HG03196 (cell line): ENCODE data around the gene GTF2F1.
"Not testable (repeated sequence)": the region's sequence is repeated elsewhere in the genome, so short reads cannot be mapped to it uniquely, and the experiment has no call there.

Experiments
- ATAC-seq: cut with Tn5 transposase; IDR thresholded peaks from one replicate; pipeline ENCODE4 v1.9.1; 2021; ENCODE audit not compliant: unreplicated experiment

The GTF2F1 gene

DNA sequence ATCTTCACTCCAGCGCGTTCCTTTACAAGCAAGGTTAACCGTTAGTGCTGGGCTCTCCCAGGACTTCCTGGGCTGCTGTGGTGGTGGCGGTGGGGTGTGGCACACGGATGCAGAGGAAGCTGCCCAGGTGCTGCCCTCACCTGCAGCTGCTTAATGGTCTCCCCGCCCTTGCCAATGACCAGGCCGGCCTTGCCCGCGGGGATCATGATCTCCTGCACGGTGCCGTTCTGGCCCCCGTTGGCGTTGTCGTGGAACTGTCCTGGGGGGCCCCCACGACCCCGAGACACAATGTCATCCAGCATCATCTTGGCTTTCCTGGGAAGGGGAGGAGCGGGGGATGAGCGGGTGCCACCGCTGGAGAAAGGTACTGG is 25.6 kb upstream of the GTF2F1 start:
- no peak for ATAC-seq

- no peak for ATAC-seq
Measured at GRCh38 chr19:6417713-6418561, 25.0 kb upstream of the GTF2F1 start.

GRCh38 chr19:6416658-6417405 is 23.9 kb upstream of the GTF2F1 start:
- ATAC-seq: no peak

DNA sequence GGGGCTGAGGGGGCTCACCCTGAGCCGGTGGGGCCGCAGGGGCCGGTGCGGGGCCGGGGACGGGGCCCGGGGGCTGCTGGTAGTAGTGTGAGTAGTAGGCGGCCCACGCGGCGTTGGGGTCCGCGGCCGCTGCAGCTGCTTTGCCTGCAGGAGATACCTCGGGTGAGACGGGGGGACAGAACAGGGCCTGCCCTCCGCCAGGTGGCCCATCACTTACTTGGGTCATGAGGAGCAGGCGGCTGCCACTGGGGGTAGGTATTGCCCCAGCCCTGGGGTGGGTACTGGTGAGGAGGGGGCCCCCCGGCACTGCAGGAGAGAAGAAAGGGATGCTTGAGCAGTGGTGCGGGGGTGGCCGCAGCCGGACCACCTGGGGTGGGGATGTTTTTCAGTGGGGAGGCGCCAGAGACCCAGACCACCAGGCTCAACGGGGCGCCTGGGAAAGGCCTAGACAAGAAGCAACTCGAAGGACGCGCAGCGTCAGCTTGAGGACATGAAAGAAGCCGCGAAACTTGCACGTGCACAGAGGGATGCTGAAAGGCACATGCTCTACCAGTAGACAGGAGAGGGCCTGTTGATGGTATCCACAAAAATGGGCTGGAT is 22.7 kb upstream of the GTF2F1 start:
- no peak for ATAC-seq

DNA sequence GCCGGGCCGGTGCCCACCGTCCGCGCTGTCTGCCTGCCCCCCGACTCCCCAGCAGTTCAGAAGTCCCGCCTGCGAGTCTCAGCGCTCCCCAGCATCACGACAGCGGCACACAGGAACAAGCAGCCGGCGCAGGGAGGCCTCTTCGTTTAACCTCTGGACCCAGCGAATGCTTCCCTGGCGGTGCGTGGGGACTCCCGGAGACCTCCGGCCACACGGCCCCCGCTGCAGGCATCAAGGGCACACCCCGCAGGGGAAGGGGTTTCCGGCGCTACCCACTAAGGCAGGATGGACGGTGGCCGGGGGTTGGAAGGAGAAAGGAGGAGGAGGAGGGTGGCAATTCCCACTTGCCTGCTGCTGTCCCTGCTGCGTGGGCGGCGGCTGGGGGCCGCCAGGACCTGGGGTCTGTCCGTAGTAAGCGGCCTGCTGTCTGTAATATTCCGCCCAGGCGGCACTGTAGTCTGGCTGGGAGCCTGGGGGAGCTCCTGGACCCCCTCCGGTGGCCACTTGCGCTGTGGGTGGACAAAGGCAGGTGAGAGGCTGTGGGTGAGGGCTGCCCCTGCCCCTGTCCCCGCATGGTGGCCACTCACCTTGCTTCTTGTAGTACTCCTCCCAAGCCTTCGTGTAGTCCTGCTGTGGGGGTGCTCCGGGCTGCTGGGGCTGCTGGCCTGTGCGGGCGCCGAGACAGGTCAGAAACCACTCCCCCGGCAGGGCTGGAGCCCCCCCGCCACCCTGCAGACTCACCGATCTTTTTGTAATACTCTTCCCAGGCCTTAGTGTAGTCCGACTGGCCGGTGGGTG is 22.0 kb upstream of the GTF2F1 start:
- no peak for ATAC-seq

- ATAC-seq: no peak
Measured at GRCh38 chr19:6413721-6414643, 21.0 kb upstream of the GTF2F1 start.

- ATAC-seq: no peak
Measured at GRCh38 chr19:6413291-6413690, 20.3 kb upstream of the GTF2F1 start.

- ATAC-seq: no peak
Measured at GRCh38 chr19:6412447-6413091, 19.6 kb upstream of the GTF2F1 start.

- ATAC-seq: no peak
Measured at GRCh38 chr19:6412061-6412446, 19.1 kb upstream of the GTF2F1 start.

GRCh38 chr19:6409346-6409745 is 16.4 kb upstream of the GTF2F1 start:
- no peak for ATAC-seq

- ATAC-seq: no peak
Measured at GRCh38 chr19:6406401-6406800, 13.4 kb upstream of the GTF2F1 start.

DNA sequence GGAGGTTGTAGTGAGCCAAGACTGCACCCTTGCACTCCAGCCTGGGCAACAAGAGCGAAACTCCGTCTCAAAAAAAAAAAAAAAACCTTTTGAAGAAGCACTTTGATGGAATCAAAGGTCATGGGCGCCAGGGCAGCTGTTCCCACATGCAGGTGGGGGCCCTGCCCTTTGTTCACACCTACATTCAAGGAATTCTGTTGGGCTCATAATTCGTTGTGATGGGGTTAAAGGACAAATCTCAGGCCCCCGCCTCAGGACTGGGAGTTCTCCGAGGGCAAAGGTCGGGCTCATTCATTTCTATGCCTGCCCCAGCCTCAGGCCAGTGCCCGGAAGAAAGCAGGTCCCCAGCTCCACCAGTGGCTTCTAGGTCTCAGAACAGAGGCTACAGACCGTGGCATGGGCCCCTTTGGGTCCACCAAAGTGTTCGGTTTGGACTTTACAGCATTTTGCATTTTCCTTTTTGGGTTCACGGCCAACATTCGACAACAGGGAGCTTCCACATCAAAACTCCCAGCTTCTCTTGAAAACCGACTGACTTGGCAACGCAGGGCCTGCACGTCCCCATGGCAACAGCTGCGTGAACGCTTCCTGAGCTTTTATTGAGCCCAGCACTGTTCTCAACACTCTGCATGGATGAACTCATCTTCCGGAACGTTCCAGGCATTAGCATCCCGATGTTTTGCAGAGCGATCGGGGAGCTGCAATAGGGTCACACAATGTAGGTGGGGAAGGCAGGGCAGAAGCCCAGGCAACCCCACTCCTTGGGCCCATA is 10.1 kb upstream of the GTF2F1 start:
- no peak for ATAC-seq

- no peak for ATAC-seq
Measured at GRCh38 chr19:6402058-6402457, 9.1 kb upstream of the GTF2F1 start.

GRCh38 chr19:6400062-6400944 is 7.3 kb upstream of the GTF2F1 start:
- not testable (repeated sequence) for ATAC-seq

- ATAC-seq: no peak
Measured at GRCh38 chr19:6396305-6396704, 3.3 kb upstream of the GTF2F1 start.

- ATAC-seq: no peak
Measured at GRCh38 chr19:6394831-6395230, 1.9 kb upstream of the GTF2F1 start.

DNA sequence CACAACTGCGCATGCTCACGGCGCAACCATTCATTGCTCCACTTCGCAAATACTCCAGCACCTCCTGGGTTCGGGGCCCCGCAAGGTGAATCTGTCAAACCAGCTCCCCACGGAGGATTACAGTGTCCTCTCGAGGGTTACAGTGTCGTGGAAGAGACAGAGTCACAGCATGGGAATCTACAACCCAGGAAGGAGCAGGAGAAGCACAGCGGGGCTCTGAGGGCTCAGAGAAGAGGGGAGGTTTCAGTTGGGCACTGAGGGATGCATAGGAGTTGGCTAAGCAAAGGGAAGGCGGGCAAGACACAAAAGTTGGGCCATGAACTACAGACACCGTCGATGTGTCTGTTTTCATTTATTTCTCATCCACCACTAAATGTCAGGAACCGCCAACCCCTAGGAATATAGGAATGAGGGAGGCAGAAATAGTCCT is 1.0 kb upstream of the GTF2F1 start:
- peak; percentile 22 for ATAC-seq
